Activated T-cell treated with anti-CD3 and anti-CD28 coated beads, Interleukin-2, amount 50 U/mL, for 72 hours (primary cell): ENCODE measurements around the gene OR2V2. TPM values are rescaled to one million over a fixed set of nuclear protein-coding genes. Genes with fewer than 3 reads are reported as not detected.
A peak's percentile ranks its signal among the peaks of the same experiment; 100 is the strongest.
"Not testable (repeated sequence)": the region's sequence is repeated elsewhere in the genome, so short reads cannot be mapped to it uniquely, and the experiment has no call there.

Source experiments
- ATAC-seq, 2 donors: fragments of 150-1000 bp; cut with Tn5 transposase; replicated peaks in 1 of 2; 2 replicates each; pipeline ENCODE4 v1.10.0; 2021; ENCODE audit warnings: moderate library complexity in 2 of 2, mild to moderate bottlenecking in 1 of 2
- DNase-seq, 2 donors: peaks; one replicate each; pipeline ENCODE4 v3.0.0; 2021 to 2022; ENCODE audit warnings: mixed read lengths in 1 of 2
- H3K27ac Mint-ChIP-seq: one replicate; pipeline ENCODE4 v1.8.0; 2022; ENCODE audit warnings: mild to moderate bottlenecking, moderate library complexity, mixed read lengths
- H3K27me3 Mint-ChIP-seq: one replicate; pipeline ENCODE4 v1.8.0; 2022; ENCODE audit warnings: low read depth, mixed read lengths
- H3K36me3 Mint-ChIP-seq, 2 donors: one replicate each; pipeline ENCODE4 v1.8.0; 2022; ENCODE audit warnings: mixed read lengths in 2 of 2, mild to moderate bottlenecking in 1 of 2; ENCODE audit not compliant: insufficient read depth in 2 of 2
- H3K4me1 Mint-ChIP-seq: one replicate; pipeline ENCODE4 v1.8.0; 2022; ENCODE audit warnings: low read depth, mixed read lengths
- H3K4me3 Mint-ChIP-seq, 2 donors: one replicate each; pipeline ENCODE4 v1.8.0; 2022; ENCODE audit warnings: mild to moderate bottlenecking in 2 of 2, mixed read lengths in 2 of 2, moderate library complexity in 2 of 2
- H3K9me3 Mint-ChIP-seq, 2 donors: one replicate each; pipeline ENCODE4 v1.8.0; 2022; ENCODE audit warnings: mixed read lengths in 2 of 2
- total RNA-seq, 2 donors: library from RNA; stranded (reverse); gene quantifications; one replicate each; pipeline ENCODE4 v1.2.3, GENCODE V29; 2022

Gene OR2V2, protein sequence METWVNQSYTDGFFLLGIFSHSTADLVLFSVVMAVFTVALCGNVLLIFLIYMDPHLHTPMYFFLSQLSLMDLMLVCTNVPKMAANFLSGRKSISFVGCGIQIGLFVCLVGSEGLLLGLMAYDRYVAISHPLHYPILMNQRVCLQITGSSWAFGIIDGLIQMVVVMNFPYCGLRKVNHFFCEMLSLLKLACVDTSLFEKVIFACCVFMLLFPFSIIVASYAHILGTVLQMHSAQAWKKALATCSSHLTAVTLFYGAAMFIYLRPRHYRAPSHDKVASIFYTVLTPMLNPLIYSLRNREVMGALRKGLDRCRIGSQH
- not detected for total RNA-seq

- H3K27ac Mint-ChIP-seq, H3K4me3 Mint-ChIP-seq, ATAC-seq, DNase-seq, H3K4me1 Mint-ChIP-seq, H3K9me3 Mint-ChIP-seq, H3K36me3 Mint-ChIP-seq: not testable (repeated sequence)
- peaks cover 47% of the 10 kb centered on the region for H3K27me3 Mint-ChIP-seq
Measured at GRCh38 chr5:181146927-181147636, at the start of gene OR2V2. TSS of gene OR2V2 (plus strand) at chr5:181147586. CDS start at chr5:181154943, 7,357 bp downstream.

GRCh38 chr5:181097759-181098491 is 49.5 kb upstream of the OR2V2 start:
- peaks cover 37% of the 10 kb centered on the region for H3K27me3 Mint-ChIP-seq
- ATAC-seq, result peak; percentile 20 to 27
- not testable (repeated sequence) for DNase-seq, H3K4me1 Mint-ChIP-seq, H3K9me3 Mint-ChIP-seq, H3K36me3 Mint-ChIP-seq, H3K4me3 Mint-ChIP-seq, H3K27ac Mint-ChIP-seq

DNA sequence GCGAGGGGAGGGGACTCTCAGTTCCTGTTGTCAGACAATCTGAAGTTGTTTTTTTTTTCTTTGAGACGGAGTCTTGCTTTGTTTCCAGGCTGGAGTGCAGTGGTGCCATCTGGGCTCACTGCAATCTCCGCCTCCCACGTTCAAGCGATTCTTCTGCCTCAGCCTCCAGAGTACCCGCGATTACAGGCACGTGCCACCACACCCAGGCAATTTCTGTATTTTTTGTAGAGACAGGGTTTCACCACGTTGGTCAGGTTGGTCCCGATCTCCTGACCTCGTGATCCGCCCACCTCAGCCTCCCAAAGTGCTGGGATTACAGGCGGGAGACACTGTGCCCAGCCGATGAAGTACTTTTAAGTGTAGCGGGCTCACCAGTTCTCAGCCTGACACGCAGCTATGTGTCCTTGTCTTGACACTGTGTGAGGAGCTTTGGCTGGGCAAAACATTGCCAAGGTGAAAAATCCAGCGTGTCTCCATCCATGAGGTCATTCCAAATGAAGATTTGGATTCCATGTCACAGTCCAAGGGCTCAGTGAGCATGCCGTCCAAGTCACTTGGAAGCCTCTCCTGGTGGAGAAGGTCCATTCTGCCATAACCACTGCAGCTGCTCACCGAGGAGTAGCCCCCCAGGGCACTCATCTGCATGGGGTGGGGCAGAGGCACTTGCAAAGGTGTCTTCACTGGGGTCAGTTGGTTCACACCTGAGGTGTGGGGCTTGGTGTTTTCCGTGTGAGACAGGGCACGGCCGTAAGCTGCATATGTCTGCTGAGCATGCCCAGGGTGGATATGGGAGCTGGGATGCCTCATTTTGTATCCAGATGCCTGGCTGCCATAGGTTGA is 48.4 kb upstream of the OR2V2 start:
- H3K27ac Mint-ChIP-seq, result no peak overlapping the region
- H3K9me3 Mint-ChIP-seq, result no peaks in the 10 kb centered on the region
- H3K27me3 Mint-ChIP-seq, result peaks cover 31% of the 10 kb centered on the region
- peaks cover 12% of the 10 kb centered on the region for H3K4me1 Mint-ChIP-seq
- peak overlapping the region; percentile 34 to 71 for H3K4me3 Mint-ChIP-seq
- peaks cover under 1% of the 10 kb centered on the region in 2 donors for H3K36me3 Mint-ChIP-seq
- ATAC-seq, result no peak
- DNase-seq, result peak in 1 of 2 donors; percentile 23

- Mint-ChIP-seq H3K9me3 (no peaks in the 10 kb centered on the region), H3K27ac (no peak overlapping the region), H3K4me3 (peak overlapping the region in 1 of 2 donors; percentile 71), H3K27me3 (peaks cover 33% of the 10 kb centered on the region), H3K36me3 (peaks cover 2 to 3% of the 10 kb centered on the region in 2 donors), H3K4me1 (peaks cover 16% of the 10 kb centered on the region)
- no peak for ATAC-seq
- DNase-seq, result no peak
Measured at GRCh38 chr5:181099602-181100086, 47.7 kb upstream of the OR2V2 start.

GRCh38 chr5:181100121-181100875 is 47.1 kb upstream of the OR2V2 start:
- peak in 1 of 2 donors; percentile 3 for ATAC-seq
- peaks cover 33% of the 10 kb centered on the region for H3K27me3 Mint-ChIP-seq
- H3K4me1 Mint-ChIP-seq, result peaks cover 16% of the 10 kb centered on the region
- H3K9me3 Mint-ChIP-seq, result no peaks in the 10 kb centered on the region
- no peak overlapping the region for H3K27ac Mint-ChIP-seq
- peak overlapping the region in 1 of 2 donors; percentile 71 for H3K4me3 Mint-ChIP-seq
- peaks cover 2 to 3% of the 10 kb centered on the region in 2 donors for H3K36me3 Mint-ChIP-seq
- peak in 1 of 2 donors; percentile 29 for DNase-seq

DNA sequence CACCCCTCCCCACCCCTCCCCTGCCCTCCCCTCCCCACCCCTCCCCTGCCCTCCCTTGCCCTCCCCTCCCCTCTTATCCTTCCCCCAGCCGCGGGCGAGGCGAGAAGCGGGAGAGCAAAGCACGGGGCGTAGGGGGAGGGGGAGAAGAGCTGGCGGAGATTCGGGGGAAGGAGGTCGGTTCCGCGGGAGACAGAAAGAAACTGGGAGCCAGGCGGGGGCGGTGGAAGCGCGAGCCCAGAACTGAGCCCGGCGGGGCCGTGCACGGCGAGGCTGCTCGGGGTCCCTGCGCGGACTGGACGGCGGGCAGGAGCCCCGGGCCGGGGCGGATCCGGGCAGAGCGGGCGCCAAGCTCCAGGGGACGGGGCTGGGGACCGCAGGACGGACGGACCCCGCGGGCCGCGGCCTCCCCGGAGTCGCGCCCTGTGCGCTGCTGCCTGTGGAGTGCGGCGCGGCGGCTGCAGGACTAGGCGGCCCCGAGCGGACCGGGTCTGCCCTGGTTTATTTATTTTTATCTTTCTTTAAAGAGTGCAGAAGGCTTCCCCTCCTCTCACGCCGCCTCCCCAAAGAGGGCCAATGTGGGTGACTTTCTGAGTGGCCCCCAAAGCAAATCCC is 46.2 kb upstream of the OR2V2 start:
- peaks cover 16% of the 10 kb centered on the region for H3K4me1 Mint-ChIP-seq
- H3K4me3 Mint-ChIP-seq, DNase-seq, H3K27ac Mint-ChIP-seq, H3K9me3 Mint-ChIP-seq, H3K36me3 Mint-ChIP-seq: not testable (repeated sequence)
- peaks cover 41% of the 10 kb centered on the region for H3K27me3 Mint-ChIP-seq
- peak; percentile 20 to 22 for ATAC-seq

- H3K36me3 Mint-ChIP-seq, DNase-seq, H3K4me3 Mint-ChIP-seq, H3K9me3 Mint-ChIP-seq, H3K27ac Mint-ChIP-seq: not testable (repeated sequence)
- Mint-ChIP-seq H3K27me3 (peaks cover 42% of the 10 kb centered on the region), H3K4me1 (peaks cover 16% of the 10 kb centered on the region)
- ATAC-seq, result peak; percentile 27 to 42
Measured at GRCh38 chr5:181101930-181102674, 45.3 kb upstream of the OR2V2 start.

DNA sequence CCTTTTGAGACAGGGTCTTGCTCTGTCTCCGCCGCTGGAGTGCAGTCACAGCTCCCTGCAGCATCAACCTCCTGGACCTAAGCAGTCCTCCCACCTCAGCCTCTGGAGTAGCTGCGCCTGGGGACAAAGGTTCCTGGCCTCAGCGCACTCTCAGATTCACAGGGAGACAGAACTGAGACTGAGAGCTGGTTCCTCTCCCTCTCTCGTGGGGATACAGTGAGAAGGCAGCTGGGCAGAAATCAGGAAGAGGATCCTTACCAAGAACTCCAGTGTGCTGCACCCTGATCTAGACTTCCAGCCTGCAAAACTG is 43.2 kb upstream of the OR2V2 start:
- ATAC-seq, H3K27ac Mint-ChIP-seq, H3K36me3 Mint-ChIP-seq, DNase-seq, H3K9me3 Mint-ChIP-seq: not testable (repeated sequence)
- Mint-ChIP-seq H3K4me3 (peak overlapping the region; percentile 73), H3K4me1 (peaks cover 11% of the 10 kb centered on the region), H3K27me3 (peaks cover 56% of the 10 kb centered on the region)

DNA sequence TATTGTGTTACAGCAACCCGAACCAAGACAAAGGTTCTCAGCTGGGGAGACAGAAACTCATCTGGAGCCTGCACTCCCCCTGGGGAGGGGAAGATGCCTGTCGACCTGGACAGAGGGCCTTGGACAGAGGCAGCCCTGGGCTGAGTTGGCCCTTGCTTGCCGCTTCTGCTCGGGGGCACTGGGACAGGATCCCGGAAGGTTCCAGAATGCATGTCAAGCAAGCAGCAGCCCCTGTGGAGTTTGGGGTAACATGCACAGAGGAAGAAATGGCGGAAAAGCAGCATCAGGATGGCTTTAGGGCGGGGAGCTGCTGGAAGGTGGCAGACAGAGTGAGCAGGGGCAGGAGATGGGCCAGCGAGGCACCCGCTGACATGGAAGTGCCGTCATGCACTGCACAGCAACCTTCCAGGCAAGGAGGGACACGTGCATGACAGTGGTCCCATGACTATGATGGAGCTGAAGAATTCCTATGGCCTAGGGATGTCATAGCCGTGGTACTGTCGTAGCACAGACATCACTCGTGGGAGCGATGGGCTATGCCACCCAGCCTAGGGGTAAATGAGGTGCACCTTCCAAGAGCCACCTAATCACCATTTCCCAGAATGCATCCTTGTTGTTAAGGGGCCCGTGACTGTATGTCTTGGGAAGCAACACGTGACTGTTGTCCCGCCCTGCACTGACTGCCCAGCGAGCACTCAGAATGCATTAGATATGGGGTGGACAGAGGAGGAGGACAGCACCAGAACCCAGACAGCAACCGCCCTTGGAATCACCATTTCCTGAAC is 42.6 kb upstream of the OR2V2 start:
- H3K36me3 Mint-ChIP-seq, H3K9me3 Mint-ChIP-seq, H3K27ac Mint-ChIP-seq, DNase-seq, ATAC-seq: not testable (repeated sequence)
- Mint-ChIP-seq H3K4me1 (peaks cover 10% of the 10 kb centered on the region), H3K4me3 (peak overlapping the region; percentile 73), H3K27me3 (peaks cover 56% of the 10 kb centered on the region)

- Mint-ChIP-seq H3K4me3 (no peak overlapping the region), H3K4me1 (peaks cover 10% of the 10 kb centered on the region), H3K27me3 (peaks cover 56% of the 10 kb centered on the region), H3K36me3 (peaks cover 2 to 3% of the 10 kb centered on the region in 2 donors), H3K9me3 (no peaks in the 10 kb centered on the region), H3K27ac (no peak overlapping the region)
- DNase-seq, result no peak
- ATAC-seq, result no peak
Measured at GRCh38 chr5:181105391-181106025, 41.9 kb upstream of the OR2V2 start.
